HepG2 (cell line): Measurements from ENCODE around the gene KSR1.

Experiments
- ARHGAP35 ChIP-seq: sonication (generic); formaldehyde crosslinking; IDR thresholded peaks from 2 replicates; pipeline ENCODE4 v1.9.0; 2022; ENCODE audit warnings: mild to moderate bottlenecking, inconsistent platforms, moderate library complexity, missing genetic modification reagents, borderline replicate concordance
- ELF4 ChIP-seq: sonication (generic); formaldehyde crosslinking; IDR thresholded peaks from 2 replicates; pipeline ENCODE4 v1.5.0; 2020; ENCODE audit warnings: missing genetic modification reagents, mild to moderate bottlenecking, moderate library complexity, borderline replicate concordance
- ETV6 ChIP-seq: sonication (generic); formaldehyde crosslinking; conservative IDR thresholded peaks from 2 replicates; pipeline ENCODE4 v1.4.0; 2020; ENCODE audit warnings: missing genetic modification reagents
- KDM1A ChIP-seq: IDR thresholded peaks from 2 replicates; pipeline ENCODE4 v1.6.1; 2016; ENCODE audit warnings: missing compliant biosample characterization
- MYC ChIP-seq: sonication (generic); formaldehyde crosslinking; IDR thresholded peaks from 2 replicates; pipeline ENCODE4 v1.9.0; 2021; ENCODE audit warnings: missing genetic modification reagents, borderline replicate concordance
- POLR2A ChIP-seq, 2 experiments: IDR thresholded peaks; 2 replicates each; pipeline ENCODE4 v1.6.1; 2011; ENCODE audit warnings: low read depth in 2 of 2, low read length in 2 of 2, mild to moderate bottlenecking in 1 of 2, moderate library complexity in 1 of 2; ENCODE audit not compliant: insufficient read depth in 1 of 2
- SMC3 ChIP-seq: IDR thresholded peaks from 2 replicates; pipeline ENCODE4 v1.6.1; 2011; ENCODE audit warnings: low read length, improper control_type of control experiment
- SP1 ChIP-seq, 2 experiments: fragments of 450-650 bp in 1 of 2; sonication (generic) in 1 of 2; formaldehyde crosslinking in 1 of 2; IDR thresholded peaks; 2 replicates each; pipeline versions ENCODE4 v1.4.0 to v1.6.1; 2016 to 2020; ENCODE audit warnings: missing genetic modification reagents in 1 of 2
- SP140L ChIP-seq: sonication (generic); formaldehyde crosslinking; IDR thresholded peaks from 2 replicates; pipeline ENCODE4 v1.4.0; 2020; ENCODE audit warnings: missing genetic modification reagents, borderline replicate concordance
- ZBTB7B ChIP-seq: sonication (generic); formaldehyde crosslinking; IDR thresholded peaks from 2 replicates; pipeline ENCODE4 v1.4.0; 2020; ENCODE audit warnings: missing genetic modification reagents
- ZNF274 ChIP-seq: sonication (generic); formaldehyde crosslinking; IDR thresholded peaks from 2 replicates; pipeline ENCODE4 v1.5.1; 2020; ENCODE audit warnings: mild to moderate bottlenecking, missing genetic modification reagents
- ZNF780A ChIP-seq: sonication (generic); formaldehyde crosslinking; IDR thresholded peaks from 2 replicates; pipeline ENCODE4 v1.8.0; 2022; ENCODE audit warnings: mild to moderate bottlenecking, missing genetic modification reagents, moderate library complexity
- TF ChIP-seq, protein P1 (sequence below): sonication (generic); formaldehyde crosslinking; IDR thresholded peaks from 2 replicates; pipeline ENCODE4 v1.4.0; 2020; ENCODE audit warnings: missing genetic modification reagents

DNA sequence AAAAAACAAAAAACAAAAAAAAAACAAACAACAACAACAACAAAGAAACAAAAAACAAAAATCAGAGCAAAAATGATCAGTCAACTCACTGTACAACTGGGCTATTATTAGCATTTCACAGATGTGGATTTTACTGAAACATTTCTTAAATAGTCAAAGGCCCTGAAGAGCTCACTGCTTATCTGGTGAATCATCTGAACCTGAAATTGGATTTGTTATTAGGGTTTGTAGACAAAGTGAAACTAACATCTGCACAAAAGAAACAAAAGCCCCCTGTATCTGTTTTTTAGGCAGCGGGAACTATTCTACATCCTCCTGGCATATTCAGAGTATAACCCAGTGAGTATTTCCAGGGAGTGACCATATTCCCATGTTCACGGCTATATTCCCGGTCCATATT is 32.6 kb upstream of the KSR1 start:
- TF ChIP-seq ZNF780A (no peak), ZBTB7B (CRISPR knock-in tag) (no peak), SMC3 (no peak), POLR2A (IDR thresholded peaks at IDR 0.05; ENCODE audit: insufficient read depth in 1 of 2, low read depth in 2 of 2, low read length in 2 of 2) (no peak), ZNF274 (CRISPR knock-in tag) (no peak), SP1 (IDR thresholded peaks at IDR 0.05) (no peak), SP1 (CRISPR knock-in tag; IDR thresholded peaks at IDR 0.05) (no peak), MYC (CRISPR knock-in tag) (no peak), ELF4 (CRISPR knock-in tag) (no peak), KDM1A (no peak), ETV6 (CRISPR knock-in tag) (no peak), SP140L (CRISPR knock-in tag) (no peak), ARHGAP35 (CRISPR knock-in tag) (no peak)
- TF ChIP-seq, protein P1, sequence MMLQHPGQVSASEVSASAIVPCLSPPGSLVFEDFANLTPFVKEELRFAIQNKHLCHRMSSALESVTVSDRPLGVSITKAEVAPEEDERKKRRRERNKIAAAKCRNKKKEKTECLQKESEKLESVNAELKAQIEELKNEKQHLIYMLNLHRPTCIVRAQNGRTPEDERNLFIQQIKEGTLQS (CRISPR knock-in tag), result no peak
